HG02759 (cell line): ENCODE measurements around the gene NSMCE1.

Source experiments
- ATAC-seq: cut with Tn5 transposase; IDR thresholded peaks from one replicate; pipeline ENCODE4 v1.9.1; 2021; ENCODE audit warnings: mild to moderate bottlenecking, moderate library complexity; ENCODE audit not compliant: unreplicated experiment

The NSMCE1 gene

GRCh38 chr16:27232901-27233625 is 35.5 kb downstream of the NSMCE1 start:
- no peak for ATAC-seq

GRCh38 chr16:27232061-27232900 is 36.3 kb downstream of the NSMCE1 start:
- ATAC-seq, result peak; percentile 71

DNA sequence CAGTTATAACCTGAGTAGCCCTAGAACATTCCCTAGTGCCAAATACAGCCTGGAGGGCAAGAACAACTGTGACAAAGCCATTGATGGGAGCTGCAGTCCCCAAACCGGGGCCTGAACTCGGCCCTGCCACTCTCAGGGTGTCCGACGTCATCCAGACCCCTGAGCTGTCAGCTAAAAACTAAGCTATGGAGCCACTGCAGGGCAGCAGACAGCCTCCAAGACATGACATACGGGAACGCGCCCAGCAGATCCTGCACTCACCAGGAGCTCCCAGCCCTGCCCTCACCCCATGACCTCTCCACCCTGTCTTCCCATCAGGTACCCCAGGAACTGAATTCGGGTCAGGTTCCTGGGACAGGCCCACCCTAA is 36.9 kb downstream of the NSMCE1 start:
- ATAC-seq, result peak; percentile 12

- ATAC-seq, result no peak
Measured at GRCh38 chr16:27230562-27231001, 38.0 kb downstream of the NSMCE1 start.

- no peak for ATAC-seq
Measured at GRCh38 chr16:27229891-27230470, 38.6 kb downstream of the NSMCE1 start.

DNA sequence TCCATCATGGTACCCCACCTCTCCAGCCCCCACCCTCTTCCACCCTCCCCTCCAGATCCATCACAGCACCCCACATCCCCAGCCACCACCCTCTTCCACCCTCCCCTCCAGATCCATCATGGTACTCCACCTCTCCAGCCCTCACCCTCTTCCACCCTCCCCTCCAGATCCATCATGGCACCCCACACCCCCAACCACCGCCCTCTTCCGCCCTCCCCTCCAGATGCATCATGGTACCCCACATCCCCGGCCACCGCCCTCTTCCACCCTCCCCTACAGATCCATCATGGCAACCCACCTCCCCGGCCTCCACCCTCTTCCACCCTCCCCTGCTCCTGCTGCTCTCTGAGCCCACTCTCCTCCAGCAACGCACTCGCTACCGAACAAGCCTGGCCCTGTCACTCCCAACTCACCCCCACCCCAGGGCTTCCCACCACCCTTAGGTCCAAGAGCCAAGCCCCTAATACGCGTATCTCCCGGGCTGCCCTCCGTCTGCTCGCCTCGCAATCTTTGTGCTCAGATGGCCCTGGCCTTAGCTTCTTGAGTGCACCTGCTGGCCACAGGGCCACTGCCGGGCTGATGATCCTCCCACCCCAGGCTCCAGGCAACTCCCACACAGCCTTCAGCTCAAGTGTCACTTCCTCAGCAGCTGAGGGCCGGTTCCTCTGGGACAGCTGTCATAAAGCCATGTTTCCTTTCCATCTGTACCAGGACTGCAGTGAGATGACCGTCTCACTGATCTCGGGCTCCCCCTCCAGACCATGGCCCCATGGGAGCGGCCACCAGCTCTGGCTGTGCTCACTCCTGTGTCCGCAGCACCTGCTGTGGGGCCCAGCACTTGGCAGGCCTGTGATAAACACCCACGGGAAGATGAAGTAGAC is 39.7 kb downstream of the NSMCE1 start:
- ATAC-seq, result no peak

DNA sequence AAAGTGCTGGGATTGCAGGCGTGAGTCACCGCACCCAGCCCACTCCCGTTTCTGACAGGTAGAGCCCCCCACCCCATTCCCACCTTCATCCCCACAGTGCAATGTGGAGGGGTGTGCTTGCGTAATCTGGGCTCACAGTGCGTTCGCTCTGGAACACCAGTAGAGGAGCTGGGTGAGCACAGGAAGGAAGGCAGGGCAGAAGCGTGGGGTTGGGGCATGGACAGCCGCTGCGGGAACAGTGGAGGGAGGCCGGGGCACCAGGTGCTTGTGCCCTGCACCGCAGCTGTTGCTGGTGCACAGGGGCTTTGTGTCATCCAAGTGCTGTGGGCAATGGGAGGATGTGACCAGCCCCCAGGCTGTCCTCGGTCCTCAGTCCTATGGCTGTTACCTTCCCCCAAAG is 40.5 kb downstream of the NSMCE1 start:
- no peak for ATAC-seq

- no peak for ATAC-seq
Measured at GRCh38 chr16:27226976-27227705, 41.4 kb downstream of the NSMCE1 start.

- ATAC-seq, result no peak
Measured at GRCh38 chr16:27226476-27226875, 42.1 kb downstream of the NSMCE1 start.

- ATAC-seq, result no peak
Measured at GRCh38 chr16:27225536-27226360, 42.8 kb downstream of the NSMCE1 start.

DNA sequence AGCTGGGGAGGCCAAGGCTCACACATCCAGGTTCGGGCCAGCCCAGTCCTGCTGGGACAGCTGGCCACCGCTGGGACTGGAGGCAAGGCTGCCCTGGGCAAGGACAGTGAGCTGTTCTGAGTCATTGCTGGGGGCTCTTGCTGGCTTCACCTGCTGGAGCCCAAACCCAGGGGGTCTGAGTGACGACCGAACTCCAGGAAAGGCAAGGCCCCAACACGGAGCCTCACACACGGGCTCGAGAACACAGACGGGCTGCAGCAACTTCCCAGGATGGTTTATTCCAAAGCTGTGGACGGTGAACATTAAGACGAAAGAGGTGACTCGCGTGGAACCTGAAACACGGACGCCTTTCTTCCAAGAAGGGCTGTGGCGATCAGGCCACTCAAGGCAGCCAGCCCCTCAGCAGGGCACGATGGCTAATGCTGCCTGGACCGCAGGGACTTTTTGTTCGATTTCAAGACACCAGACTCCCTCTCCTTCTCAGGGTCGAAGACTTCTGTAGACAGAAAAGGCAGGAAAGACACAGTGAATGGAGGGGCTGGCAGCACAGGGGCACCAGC is 43.8 kb downstream of the NSMCE1 start:
- no peak for ATAC-seq

DNA sequence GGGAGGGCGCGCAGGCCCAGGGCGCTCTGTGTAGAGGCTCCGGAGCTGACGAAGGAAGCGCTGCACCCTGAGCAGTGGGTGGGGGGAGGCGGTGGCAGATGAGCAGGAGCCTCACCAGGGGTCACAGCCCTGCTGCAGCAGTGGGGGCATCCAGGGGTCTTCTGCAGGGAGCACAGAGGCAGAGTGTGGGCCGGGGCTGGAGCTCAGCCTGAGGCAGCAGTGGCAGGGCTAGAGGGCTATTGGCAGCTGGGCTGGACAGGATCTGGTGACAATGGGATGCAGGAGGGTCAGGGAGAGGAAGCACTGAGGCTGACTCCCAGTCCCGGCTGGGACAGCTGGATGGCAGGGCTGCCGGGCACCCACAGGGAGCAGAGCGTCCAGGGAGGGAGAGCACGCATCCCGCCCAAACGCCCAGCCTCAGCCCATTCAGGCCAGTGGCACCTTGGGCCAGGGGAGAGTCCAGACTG is 44.3 kb downstream of the NSMCE1 start:
- ATAC-seq, result no peak

DNA sequence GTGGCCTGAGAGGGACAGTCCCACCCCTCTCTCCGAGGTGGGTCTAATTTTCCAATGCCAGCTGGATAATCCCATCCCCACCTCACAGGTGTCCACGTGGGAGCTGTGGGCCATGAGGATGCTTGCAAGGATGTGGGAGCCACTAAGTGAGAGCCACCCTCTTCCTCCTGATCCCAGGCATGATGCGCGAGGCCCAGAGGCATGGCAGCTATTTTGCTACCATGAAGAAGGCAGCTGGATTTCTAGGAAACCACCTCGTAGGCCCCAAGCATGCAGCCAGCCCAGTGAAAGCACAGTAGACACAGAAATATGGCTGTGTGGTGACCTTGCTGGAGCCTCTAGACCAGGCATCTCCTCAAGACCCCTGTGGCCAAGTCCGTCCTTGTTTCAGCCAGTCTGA is 44.9 kb downstream of the NSMCE1 start:
- ATAC-seq, result no peak

- no peak for ATAC-seq
Measured at GRCh38 chr16:27223226-27223610, 45.4 kb downstream of the NSMCE1 start.

GRCh38 chr16:27222249-27223225 is 46.0 kb downstream of the NSMCE1 start:
- ATAC-seq, result no peak

GRCh38 chr16:27221576-27222248 is 46.9 kb downstream of the NSMCE1 start:
- no peak for ATAC-seq

DNA sequence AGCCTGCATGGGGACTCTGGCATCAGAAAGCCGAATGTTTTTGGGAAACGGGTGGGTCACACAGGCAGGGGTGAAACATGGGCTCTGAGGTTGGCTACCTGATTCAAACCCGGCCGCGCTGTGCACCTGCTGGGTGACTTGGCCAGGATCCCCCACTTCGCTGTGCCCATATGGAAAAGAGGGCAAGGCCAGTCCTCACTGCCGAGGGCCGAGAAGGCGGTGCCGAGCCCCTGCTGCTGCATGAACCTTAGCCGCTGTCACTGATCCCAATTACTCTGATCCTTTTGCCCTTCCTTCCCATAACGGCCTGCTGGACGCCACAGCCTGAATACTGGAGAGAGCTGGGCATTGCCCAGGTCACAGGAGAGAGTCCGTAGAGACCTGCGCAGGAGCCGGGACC is 47.6 kb downstream of the NSMCE1 start:
- ATAC-seq, result no peak
